Measurements from ENCODE around the gene C1S. TPM values are rescaled to one million over a fixed set of nuclear protein-coding genes. Genes with fewer than 3 reads are reported as not detected.
"Not testable (repeated sequence)": the region's sequence is repeated elsewhere in the genome, so short reads cannot be mapped to it uniquely, and the experiment has no call there.

C1S gene
- total RNA-seq, 4 donors from 2014 or later: 391 to 853 (median 638) TPM

DNA sequence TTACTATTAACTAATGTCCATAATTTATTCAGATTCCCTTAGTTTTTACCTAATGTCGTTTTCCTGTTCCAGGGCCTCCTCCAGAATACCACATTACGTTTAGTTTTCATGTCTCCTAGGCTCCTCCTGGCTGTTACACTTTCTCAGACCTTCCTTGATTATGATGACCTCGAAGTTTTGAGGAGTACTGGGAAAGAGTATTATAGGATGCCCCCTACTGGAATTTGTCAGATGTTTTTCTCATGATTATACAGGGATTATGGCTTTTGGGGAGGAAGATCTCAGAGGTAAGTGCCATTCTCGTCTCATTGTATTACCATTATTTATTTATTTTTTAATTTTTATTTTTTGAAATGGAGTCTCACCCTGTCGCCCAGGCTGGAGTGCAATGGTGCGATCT is 17.7 kb upstream of the C1S start:
- ATAC-seq: peak; percentile 79
- 43 to 49% methylated on average over 6 of the region's 6 CpGs for WGBS, 2 donors (ENCODE audit: low coverage in 1 of 2)
- Histone ChIP-seq H3K4me3 (no peak overlapping the region), H3K27ac (no peak overlapping the region), H3K27me3 (no peaks in the 10 kb centered on the region), H3K9me3 (no peaks in the 10 kb centered on the region), H3K36me3 (no peaks in the 10 kb centered on the region), H3K4me1 (no peaks in the 10 kb centered on the region)
- TF ChIP-seq POLR2A (IDR thresholded peaks at IDR 0.05) (no peak), EP300 (IDR thresholded peaks at IDR 0.05) (no peak), POLR2AphosphoS5 (IDR thresholded peaks at IDR 0.05) (no peak), CTCF (IDR thresholded peaks at IDR 0.05) (peak in 3 of 4 experiments; percentile 45 to 56 (median 51))

DNA sequence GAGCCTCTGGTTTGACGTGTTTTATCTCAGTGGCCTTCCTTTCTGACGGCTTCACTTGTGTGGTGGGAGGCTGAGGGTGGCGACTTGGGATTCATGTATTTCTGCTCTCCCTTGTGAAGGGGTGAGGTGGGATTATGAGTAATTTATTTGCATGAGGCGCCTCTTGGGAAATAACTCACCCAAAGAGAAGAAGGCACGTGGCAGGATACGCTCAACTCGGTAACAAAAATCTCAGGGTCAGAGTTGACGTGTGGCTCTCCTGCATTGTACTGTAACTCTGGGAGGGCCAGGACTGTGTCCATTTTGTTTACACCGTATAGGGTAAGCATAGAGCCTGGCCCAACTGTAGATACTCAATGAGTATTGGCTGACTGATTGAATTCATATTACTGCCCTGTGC is 14.6 kb upstream of the C1S start:
- ATAC-seq: no peak
- Histone ChIP-seq H3K9me3 (no peaks in the 10 kb centered on the region), H3K27ac (no peak overlapping the region), H3K27me3 (no peaks in the 10 kb centered on the region), H3K36me3 (no peaks in the 10 kb centered on the region), H3K4me1 (no peaks in the 10 kb centered on the region), H3K4me3 (no peak overlapping the region)
- 81 to 97% methylated on average over 5 to 7 of the region's 9 CpGs for WGBS, 2 donors (ENCODE audit: low coverage in 1 of 2)
- no peak for TF ChIP-seq POLR2AphosphoS5 (IDR thresholded peaks at IDR 0.05)
- no peak for TF ChIP-seq CTCF (IDR thresholded peaks at IDR 0.05)
- no peak for TF ChIP-seq EP300 (IDR thresholded peaks at IDR 0.05)
- no peak for TF ChIP-seq POLR2A (IDR thresholded peaks at IDR 0.05)

DNA sequence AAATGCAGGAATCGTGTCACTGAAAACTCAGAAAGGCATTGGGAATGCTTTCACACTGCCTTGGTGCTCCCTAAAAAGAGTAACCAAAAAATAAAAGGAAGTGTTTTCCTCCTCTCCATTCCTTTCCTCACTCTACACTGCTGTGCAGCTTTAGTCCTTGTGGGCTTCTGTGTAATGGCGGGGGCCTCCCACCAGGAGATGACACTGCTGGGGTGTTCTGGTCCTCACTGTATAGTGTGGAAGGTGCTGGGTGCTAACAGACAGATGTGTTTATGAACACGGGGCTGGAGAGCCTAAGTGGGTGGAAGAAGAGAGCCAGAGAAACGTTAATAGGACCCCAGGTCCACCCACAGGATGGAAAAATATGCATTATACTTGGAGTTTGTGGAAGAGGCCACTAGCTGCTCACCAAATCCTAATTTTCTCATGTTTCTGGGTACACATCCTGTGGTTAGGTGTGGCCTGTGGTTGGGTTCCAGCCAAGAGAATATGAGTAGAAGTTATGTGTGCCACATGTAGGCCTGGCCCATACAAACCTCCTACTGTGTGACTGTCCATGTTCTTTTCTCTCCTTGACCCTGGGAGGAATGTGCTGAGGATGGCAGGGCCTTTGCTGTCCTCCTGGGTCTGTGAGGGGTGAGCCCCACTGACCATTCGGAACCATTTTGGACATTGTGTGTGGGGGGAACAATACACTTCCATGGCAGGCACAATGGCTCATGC is 14.0 kb upstream of the C1S start:
- ATAC-seq: no peak
- WGBS, 2 donors (ENCODE audit: low coverage in 1 of 2): 60 to 100% methylated on average over 1 to 3 of the region's 5 CpGs
- Histone ChIP-seq H3K4me3 (no peak overlapping the region), H3K9me3 (no peaks in the 10 kb centered on the region), H3K36me3 (no peaks in the 10 kb centered on the region), H3K4me1 (no peaks in the 10 kb centered on the region), H3K27ac (no peak overlapping the region), H3K27me3 (no peaks in the 10 kb centered on the region)
- TF ChIP-seq POLR2A (IDR thresholded peaks at IDR 0.05) (no peak), POLR2AphosphoS5 (IDR thresholded peaks at IDR 0.05) (no peak)

DNA sequence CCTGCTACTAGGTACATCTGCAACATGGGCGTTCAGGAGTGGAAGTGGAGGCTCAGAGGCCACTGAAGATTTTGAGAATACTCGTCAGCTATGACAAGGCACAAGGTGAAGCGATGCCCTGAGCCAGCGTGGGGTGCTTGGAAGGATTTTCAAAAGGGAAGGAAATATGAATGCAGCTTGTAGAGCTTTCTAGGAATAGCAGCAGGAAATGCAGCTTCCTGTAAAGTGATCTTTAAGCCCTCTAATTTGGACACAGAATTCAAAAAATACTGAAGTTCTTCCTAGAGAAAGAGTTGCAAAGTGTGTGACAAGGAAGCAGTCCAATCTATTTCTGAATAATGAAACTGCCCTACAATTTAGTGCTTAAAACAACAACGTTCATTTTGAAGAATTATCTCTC is 13.2 kb upstream of the C1S start:
- Histone ChIP-seq H3K4me3 (no peak overlapping the region), H3K9me3 (no peaks in the 10 kb centered on the region), H3K4me1 (no peaks in the 10 kb centered on the region), H3K27me3 (no peaks in the 10 kb centered on the region), H3K36me3 (no peaks in the 10 kb centered on the region), H3K27ac (no peak overlapping the region)
- no peak for TF ChIP-seq CTCF (IDR thresholded peaks at IDR 0.05)
- TF ChIP-seq POLR2AphosphoS5 (IDR thresholded peaks at IDR 0.05): no peak
- TF ChIP-seq EP300 (IDR thresholded peaks at IDR 0.05): no peak
- no peak for TF ChIP-seq POLR2A (IDR thresholded peaks at IDR 0.05)
- WGBS, 2 donors (ENCODE audit: low coverage in 1 of 2): 43 to 57% methylated on average over 1 to 4 of the region's 5 CpGs
- ATAC-seq: no peak

GRCh38 chr12:7049445-7049951 is 11.0 kb upstream of the C1S start:
- not testable (repeated sequence) for H3K4me3 ChIP-seq, H3K4me1 ChIP-seq, ATAC-seq, H3K27ac ChIP-seq, H3K9me3 ChIP-seq, H3K36me3 ChIP-seq, H3K27me3 ChIP-seq
- WGBS, 2 donors (ENCODE audit: low coverage in 1 of 2): 76 to 80% methylated on average over 7 to 8 of the region's 10 CpGs

DNA sequence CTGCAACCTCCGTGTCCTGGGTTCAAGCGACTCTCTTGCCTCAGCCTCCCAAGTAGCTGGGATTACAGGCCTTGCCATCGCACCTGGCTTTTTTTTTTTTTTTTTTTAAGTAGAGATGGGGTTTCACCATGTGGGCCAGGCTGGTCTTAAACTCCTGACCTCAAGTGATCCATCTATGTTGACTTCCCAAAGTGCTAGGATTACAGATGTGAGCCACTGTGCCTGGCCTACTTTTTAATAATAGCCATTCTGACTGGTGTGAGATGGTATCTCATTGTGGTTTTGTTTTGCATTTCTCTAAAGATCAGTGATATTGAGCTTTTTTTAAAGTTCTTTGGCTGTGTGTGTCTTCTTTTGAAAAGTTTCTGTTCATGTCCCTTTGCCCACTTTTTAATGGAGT is 10.5 kb upstream of the C1S start:
- WGBS, 2 donors (ENCODE audit: low coverage in 1 of 2): 86% methylated on average over 3 of the region's 3 CpGs; no CpG with 5 or more reads in 1 of the 2 donors
- not testable (repeated sequence) for H3K4me1 ChIP-seq, H3K36me3 ChIP-seq, H3K4me3 ChIP-seq, ATAC-seq, H3K27ac ChIP-seq, H3K9me3 ChIP-seq, H3K27me3 ChIP-seq
